ELF-1 (cell line): Measurements from ENCODE around the gene RASGRP3.
A peak's percentile ranks its signal among the peaks of the same experiment; 100 is the strongest.

Experiments used
- DNase-seq: peaks from one replicate; pipeline ENCODE4 v3.0.0-alpha.2; 2016; ENCODE audit warnings: low read depth, low spot score

The RASGRP3 gene

GRCh38 chr2:33522576-33522975 lies 46.1 kb downstream of the RASGRP3 start:
- DNase-seq: no peak

GRCh38 chr2:33525666-33526065 lies 49.2 kb downstream of the RASGRP3 start:
- DNase-seq: no peak

DNA sequence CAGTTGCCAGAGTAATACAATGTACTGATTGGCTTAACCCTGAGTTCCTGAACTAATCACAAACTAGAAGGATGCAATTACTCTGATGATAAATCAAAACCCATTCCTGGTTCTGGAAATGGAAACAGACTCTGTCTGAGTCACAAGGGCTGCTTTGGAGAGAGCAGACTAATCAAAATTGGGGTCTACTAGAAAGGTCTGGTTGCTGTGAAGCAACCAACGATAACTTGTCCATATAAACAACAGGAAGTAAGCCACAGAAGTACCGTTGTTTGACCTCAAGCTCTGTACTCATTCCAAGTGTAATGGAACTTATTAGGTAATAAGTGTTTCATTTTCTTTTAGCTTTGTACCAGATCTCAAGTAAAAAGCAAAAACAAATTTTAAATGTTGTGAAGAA lies 49.7 kb downstream of the RASGRP3 start:
- DNase-seq: no peak

DNA sequence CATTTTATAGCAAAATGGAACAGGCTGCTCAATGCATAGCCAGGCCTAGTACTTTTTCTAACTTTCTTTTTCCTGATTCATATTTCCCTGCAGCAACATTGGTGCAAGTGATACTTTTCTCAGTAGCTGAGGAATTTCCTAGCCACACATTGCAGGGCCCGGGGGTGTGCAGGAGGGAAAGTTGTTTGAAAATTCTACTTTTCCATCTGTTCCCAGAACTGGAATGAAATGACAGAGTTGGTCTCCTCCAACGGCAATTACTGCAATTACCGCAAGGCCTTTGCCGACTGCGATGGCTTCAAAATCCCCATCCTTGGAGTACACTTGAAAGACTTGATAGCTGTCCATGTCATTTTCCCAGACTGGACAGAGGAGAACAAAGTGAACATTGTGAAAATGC lies 50.5 kb downstream of the RASGRP3 start:
- DNase-seq: no peak

- no peak for DNase-seq
Measured at GRCh38 chr2:33528441-33528950, 52.0 kb downstream of the RASGRP3 start.

DNA sequence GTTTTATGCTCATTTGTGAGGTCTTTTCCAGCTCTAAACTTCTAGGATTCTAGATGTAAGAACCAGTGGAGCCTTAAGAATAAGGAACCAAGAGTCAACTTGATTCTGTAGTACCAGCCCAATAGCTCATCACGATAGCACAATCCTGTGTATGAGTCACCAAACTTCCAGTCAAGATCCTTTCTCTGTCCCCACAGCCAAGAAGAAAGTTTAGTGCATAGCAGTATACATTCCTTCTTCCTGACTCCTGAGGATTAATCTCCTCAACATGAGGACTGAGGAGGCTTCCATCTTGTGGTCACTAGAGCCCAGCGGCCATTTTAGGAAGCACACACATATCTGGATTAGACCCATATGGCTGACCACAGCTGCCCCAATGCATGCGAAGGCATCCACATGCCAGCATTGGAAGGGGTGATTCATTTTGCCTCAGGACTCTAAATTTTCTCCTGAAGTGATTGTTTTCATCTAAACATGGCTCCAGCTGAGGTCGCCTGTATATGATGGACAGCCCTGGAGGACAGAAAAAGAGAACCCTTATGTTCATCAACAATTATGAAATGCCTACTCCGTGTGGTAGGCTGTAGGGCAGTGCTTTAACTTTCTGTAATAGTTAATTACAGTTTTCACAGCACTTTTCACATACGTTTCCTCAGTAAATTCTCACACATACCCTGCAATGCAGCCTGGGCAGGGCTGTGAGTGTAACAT lies 53.5 kb downstream of the RASGRP3 start:
- peak; percentile 12 for DNase-seq

GRCh38 chr2:33530690-33531548 lies 54.5 kb downstream of the RASGRP3 start:
- no peak for DNase-seq

DNA sequence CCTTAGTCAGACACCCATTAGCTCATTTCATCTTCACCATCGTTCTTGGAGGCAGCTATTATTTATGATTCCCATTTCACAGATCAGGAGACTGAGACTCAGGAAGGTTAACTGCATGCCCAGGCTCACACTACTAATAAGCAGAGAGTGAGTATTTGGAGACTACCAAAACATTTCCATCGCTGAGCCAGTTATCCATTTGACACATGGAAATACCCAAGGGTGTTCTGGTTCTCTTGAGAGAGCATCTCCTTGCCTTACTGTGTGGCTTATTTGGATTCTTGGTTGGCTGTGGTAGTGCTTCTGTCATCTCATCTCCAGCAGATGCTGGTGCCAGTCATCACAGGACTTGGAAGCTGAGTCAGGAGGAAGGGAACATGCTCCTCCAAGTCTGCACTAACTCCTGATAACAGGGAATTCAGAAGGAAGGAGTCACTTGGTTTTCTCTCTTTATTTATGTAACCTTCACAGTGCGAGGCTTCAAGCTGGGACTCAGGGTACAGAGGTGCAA lies 55.2 kb downstream of the RASGRP3 start:
- no peak for DNase-seq

- DNase-seq: no peak
Measured at GRCh38 chr2:33532146-33532545, 55.7 kb downstream of the RASGRP3 start.

- DNase-seq: no peak
Measured at GRCh38 chr2:33532966-33533365, 56.5 kb downstream of the RASGRP3 start.

GRCh38 chr2:33535421-33535820 lies 59.0 kb downstream of the RASGRP3 start:
- DNase-seq: no peak

- DNase-seq: no peak
Measured at GRCh38 chr2:33541243-33541642, 64.8 kb downstream of the RASGRP3 start.

DNA sequence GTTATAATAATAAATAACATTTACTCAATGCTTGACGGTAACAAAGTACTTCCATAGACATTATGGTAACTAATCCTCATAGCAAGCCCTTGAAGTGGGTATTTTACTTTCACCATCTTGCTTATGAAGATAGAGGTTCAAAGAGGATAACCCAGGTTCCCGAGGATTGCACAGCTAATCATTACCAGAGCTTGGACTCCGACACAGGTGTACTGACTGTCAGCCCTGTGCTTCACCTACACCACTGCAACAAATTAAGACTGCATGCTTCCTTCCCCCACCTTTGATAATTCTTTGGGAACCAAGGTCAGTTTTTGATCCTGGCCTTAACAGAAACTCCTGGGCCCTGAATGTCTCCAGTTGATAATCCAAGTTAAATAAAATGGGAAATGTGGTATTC lies 73.8 kb downstream of the RASGRP3 start:
- DNase-seq: no peak

GRCh38 chr2:33552758-33553461 lies 76.5 kb downstream of the RASGRP3 start:
- no peak for DNase-seq

DNA sequence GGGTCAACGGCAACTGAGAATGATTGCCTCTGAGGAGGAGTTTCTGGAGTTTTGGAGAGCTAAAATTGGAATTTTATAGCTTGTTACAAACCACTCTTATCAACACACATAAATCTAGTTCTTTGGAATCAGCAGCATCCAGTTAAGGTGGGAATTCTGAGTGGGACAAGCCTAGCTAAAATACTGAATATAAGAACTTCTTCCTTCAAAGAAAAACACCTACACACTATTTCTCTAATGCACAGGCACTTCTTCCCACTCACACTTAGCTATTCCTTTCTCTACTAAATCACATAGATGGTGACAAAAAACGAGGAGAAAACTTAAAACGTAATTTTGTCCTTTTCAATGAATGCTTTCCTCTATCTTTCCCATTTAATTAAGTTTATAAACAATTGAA lies 79.2 kb downstream of the RASGRP3 start:
- DNase-seq: no peak

GRCh38 chr2:33559328-33559727 lies 82.9 kb downstream of the RASGRP3 start:
- no peak for DNase-seq

- no peak for DNase-seq
Measured at GRCh38 chr2:33560017-33560416, 83.6 kb downstream of the RASGRP3 start.

GRCh38 chr2:33561872-33562271 lies 85.4 kb downstream of the RASGRP3 start:
- no peak for DNase-seq

DNA sequence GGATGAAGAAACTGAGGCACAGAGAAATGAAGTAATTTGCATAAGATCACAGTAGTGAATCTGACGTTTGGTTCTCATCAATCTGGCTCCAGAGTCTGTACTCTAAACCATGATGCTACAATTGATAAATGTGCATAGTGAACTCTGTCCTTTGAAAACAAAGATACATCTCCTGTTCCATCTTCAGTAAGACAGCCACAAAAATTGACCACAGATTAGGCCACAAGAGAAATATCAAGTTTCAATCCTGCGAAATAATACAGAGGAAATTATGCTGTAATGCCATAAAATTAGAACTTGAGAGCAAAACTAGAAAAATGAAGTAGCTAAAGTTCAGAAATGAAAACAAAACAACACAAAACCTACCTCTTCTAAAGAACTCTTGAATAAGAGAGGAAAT lies 94.2 kb downstream of the RASGRP3 start:
- DNase-seq: no peak

GRCh38 chr2:33573657-33574056 lies 97.2 kb downstream of the RASGRP3 start:
- no peak for DNase-seq

DNA sequence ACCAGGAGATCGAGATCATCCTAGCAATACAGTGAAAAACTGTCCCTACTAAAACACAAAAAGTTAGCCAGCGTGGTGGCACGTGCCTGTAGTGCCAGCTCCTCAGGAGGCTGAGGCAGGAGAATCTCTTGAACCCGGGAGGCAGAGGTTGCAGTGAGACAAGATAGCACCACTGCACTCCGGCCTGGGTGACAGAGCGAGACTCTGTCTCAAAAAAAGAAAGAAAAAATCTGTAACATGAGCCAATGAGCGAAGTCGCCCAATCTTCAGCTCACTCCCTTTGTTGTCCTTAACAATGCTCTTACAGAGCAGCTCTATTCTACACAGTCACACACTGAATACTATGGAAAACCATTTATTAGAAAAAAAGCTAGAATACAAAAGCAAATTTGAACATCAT lies 100.6 kb downstream of the RASGRP3 start:
- no peak for DNase-seq

DNA sequence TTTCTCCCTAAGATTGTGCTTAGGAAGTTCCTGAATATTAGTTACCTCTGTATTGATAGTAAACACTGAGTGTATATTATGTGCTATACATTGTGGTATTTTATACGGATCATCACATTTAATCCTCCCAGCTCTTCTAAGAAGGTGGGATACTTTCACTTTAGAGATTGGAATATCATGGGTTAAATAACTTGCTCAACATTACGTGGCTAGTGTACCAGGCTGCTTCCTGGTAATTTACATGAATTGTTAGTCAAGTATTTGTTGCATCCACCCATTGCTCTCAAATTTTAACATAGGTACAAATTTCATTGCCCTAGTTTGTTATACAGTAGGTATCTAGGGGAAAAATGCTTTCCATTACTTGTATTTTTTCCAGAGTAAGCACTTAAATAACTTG lies 101.2 kb downstream of the RASGRP3 start:
- DNase-seq: no peak
